Loucy (cell line): ENCODE data around the gene KIF1B.

Source experiments
- H2AFZ ChIP-seq: fragments of 200-600 bp; sonication (generic); 2 replicates; pipeline ENCODE4 v1.6.0; 2016; ENCODE audit warnings: antibody characterized with exemption, mild to moderate bottlenecking, low read length, moderate library complexity
- H3F3A ChIP-seq: fragments of 200-600 bp; 2 replicates; pipeline ENCODE4 v1.6.0; 2016; ENCODE audit warnings: antibody characterized with exemption, low read depth, mild to moderate bottlenecking
- H3K27me3 ChIP-seq: fragments of 200-600 bp; sonication (generic); 2 replicates; pipeline ENCODE4 v1.6.1; 2014; ENCODE audit warnings: low read length, mild to moderate bottlenecking; ENCODE audit not compliant: insufficient read depth, poor library complexity, severe bottlenecking
- H3K36me3 ChIP-seq: fragments of 200-600 bp; sonication (generic); 2 replicates; pipeline ENCODE4 v1.6.1; 2016; ENCODE audit warnings: low read length; ENCODE audit not compliant: insufficient read depth
- H3K4me1 ChIP-seq: fragments of 200-600 bp; sonication (generic); 2 replicates; pipeline ENCODE4 v1.5.1; 2014; ENCODE audit warnings: low read length, mild to moderate bottlenecking; ENCODE audit not compliant: insufficient read depth, poor library complexity, severe bottlenecking
- H3K4me2 ChIP-seq: fragments of 200-600 bp; sonication (generic); 2 replicates; pipeline ENCODE4 v1.6.0; 2014; ENCODE audit warnings: antibody characterized with exemption, low read length, low read depth, mild to moderate bottlenecking; ENCODE audit not compliant: poor library complexity, severe bottlenecking
- H3K4me3 ChIP-seq: fragments of 200-600 bp; sonication (generic); 2 replicates; pipeline ENCODE4 v1.5.1; 2014; ENCODE audit warnings: low read length, mild to moderate bottlenecking, mixed read lengths; ENCODE audit not compliant: poor library complexity, severe bottlenecking
- H3K79me2 ChIP-seq: fragments of 200-600 bp; sonication (generic); 2 replicates; pipeline ENCODE4 v1.6.1; 2014; ENCODE audit warnings: low read length; ENCODE audit not compliant: insufficient read depth
- H3K9ac ChIP-seq: fragments of 200-600 bp; sonication (generic); 2 replicates; pipeline ENCODE4 v1.6.0; 2014; ENCODE audit warnings: mild to moderate bottlenecking, low read depth, low read length, moderate library complexity; ENCODE audit not compliant: poor library complexity, severe bottlenecking
- H3K9me2 ChIP-seq: fragments of 200-600 bp; sonication (generic); replicated peaks from 2 replicates; pipeline ENCODE4 v1.6.1; 2016; ENCODE audit warnings: low read depth, low read length, mixed read lengths
- H3K9me3 ChIP-seq: fragments of 200-600 bp; sonication (generic); 2 replicates; pipeline ENCODE4 v1.6.1; 2014; ENCODE audit warnings: mild to moderate bottlenecking, antibody characterized with exemption, low read length, low read depth; ENCODE audit not compliant: insufficient read depth
- H4K20me1 ChIP-seq: fragments of 200-600 bp; sonication (generic); 2 replicates; pipeline ENCODE4 v1.6.0; 2014; ENCODE audit warnings: antibody characterized with exemption, low read length, mild to moderate bottlenecking; ENCODE audit not compliant: insufficient read depth, poor library complexity, severe bottlenecking
- CTCF ChIP-seq: fragments of 200-600 bp; sonication (generic); conservative IDR thresholded peaks from 2 replicates; pipeline ENCODE4 v1.5.1; 2014; ENCODE audit warnings: mild to moderate bottlenecking, antibody characterized with exemption, low read length
- EZH2phosphoT487 ChIP-seq: fragments of 200-600 bp; IDR thresholded peaks from 2 replicates; pipeline ENCODE4 v1.6.1; 2018; ENCODE audit warnings: antibody characterized with exemption, mild to moderate bottlenecking, moderate library complexity, borderline replicate concordance

Gene KIF1B

GRCh38 chr1:10400013-10400412 lies 189.6 kb downstream of the KIF1B start:
- Histone ChIP-seq H3K36me3 (peaks cover 24% of the 10 kb centered on the region; the same call in 1 of the 2 replicates), H2AFZ (no peak overlapping the region), H3K27me3 (no peaks in the 10 kb centered on the region), H4K20me1 (peaks cover 23% of the 10 kb centered on the region), H3K4me3 (peak overlapping the region; percentile 83), H3K4me1 (peaks cover 20% of the 10 kb centered on the region), H3F3A (no peaks in the 10 kb centered on the region), H3K4me2 (peak overlapping the region; percentile 89), H3K9me3 (no peaks in the 10 kb centered on the region), H3K9ac (peak overlapping the region; percentile 90), H3K79me2 (peaks cover 45% of the 10 kb centered on the region), H3K9me2 (no peaks in the 10 kb centered on the region)
- no peak for TF ChIP-seq CTCF
- TF ChIP-seq EZH2phosphoT487: no peak

GRCh38 chr1:10401281-10401680 lies 190.9 kb downstream of the KIF1B start:
- no peak for TF ChIP-seq CTCF
- TF ChIP-seq EZH2phosphoT487: no peak
- Histone ChIP-seq H2AFZ (no peak overlapping the region), H3K4me2 (peak overlapping the region; percentile 89), H3K9me3 (no peaks in the 10 kb centered on the region), H3K36me3 (peaks cover 34% of the 10 kb centered on the region; the same call in 1 of the 2 replicates), H3K4me3 (peak overlapping the region; percentile 83), H3K9ac (peak overlapping the region; percentile 90), H4K20me1 (peaks cover 26% of the 10 kb centered on the region), H3F3A (no peaks in the 10 kb centered on the region), H3K79me2 (peaks cover 45% of the 10 kb centered on the region), H3K4me1 (peaks cover 20% of the 10 kb centered on the region), H3K27me3 (no peaks in the 10 kb centered on the region), H3K9me2 (no peaks in the 10 kb centered on the region)

- H3F3A ChIP-seq: no peaks in the 10 kb centered on the region
- H3K4me1 ChIP-seq: peaks cover 20% of the 10 kb centered on the region
- H3K36me3 ChIP-seq: peaks cover 49% of the 10 kb centered on the region; the same call in 1 of the 2 replicates
- no peak overlapping the region for H3K4me3 ChIP-seq
- H3K4me2 ChIP-seq: no peak overlapping the region
- no peak overlapping the region for H2AFZ ChIP-seq
- peaks cover 45% of the 10 kb centered on the region for H3K79me2 ChIP-seq
- TF ChIP-seq EZH2phosphoT487 (no peak), CTCF (no peak)
- no peaks in the 10 kb centered on the region for H3K27me3 ChIP-seq
- no peaks in the 10 kb centered on the region for H3K9me3 ChIP-seq
- peaks cover 26% of the 10 kb centered on the region for H4K20me1 ChIP-seq
- no peaks in the 10 kb centered on the region for H3K9me2 ChIP-seq
- no peak overlapping the region for H3K9ac ChIP-seq
Observed at GRCh38 chr1:10402729-10403274, 192.4 kb downstream of the KIF1B start.
